ENCODE results near the gene CEP95.

The CEP95 gene

DNA sequence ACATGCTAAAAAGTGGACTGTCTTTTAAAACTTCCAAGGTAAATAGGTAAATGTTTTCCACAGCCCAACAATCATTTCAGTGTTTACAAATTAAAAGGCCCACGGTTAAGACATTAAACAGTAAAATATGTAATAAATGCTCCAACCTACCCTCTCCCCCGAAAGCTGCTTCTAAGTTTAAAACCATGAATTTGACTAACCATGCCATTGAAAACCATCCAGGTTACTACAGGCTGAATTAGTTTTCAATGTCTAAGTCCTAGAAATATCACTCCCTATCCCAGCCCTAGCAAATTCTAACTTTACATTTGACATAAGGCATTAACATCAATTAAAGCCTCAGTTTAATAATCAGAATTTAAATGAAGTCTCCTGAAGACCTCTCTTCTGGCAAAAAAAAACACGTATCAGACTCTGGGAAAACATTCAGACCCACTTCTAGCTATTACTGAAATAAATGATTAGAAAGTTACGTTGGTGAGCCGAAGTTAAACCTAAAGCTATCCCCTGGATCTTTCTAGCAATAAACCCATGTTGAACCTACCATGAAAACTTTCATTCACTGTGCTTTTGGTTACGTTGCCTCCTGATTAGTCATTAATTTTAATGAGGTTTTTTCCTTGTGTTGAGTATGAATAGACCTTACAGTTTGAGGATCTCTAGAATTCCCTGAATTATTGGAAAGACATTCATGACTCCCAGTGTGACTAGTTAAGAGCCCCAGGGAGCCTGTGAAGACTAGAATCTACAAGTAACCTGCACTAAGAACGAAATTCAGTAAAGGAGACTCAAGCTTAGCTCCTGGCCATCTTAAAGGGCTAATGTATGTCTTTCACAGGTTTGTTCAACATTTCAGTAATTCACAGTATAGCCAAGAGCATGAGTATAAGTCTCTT is 8.2 kb upstream of the CEP95 start:
- Histone ChIP-seq H4K8ac (ENCODE audit: low read depth, low read length) (no peak overlapping the region), H3K79me1 (ENCODE audit: low read length) (peaks cover 4% of the 10 kb centered on the region), H2AFZ (ENCODE audit: insufficient read depth, low read length, poor library complexity) (no peak overlapping the region), H2BK5ac (ENCODE audit: low read depth, low read length, poor library complexity) (no peak overlapping the region), H2BK120ac (ENCODE audit: insufficient read depth, low read length, poor library complexity) (no peak overlapping the region), H3K79me2 (ENCODE audit: control insufficient read depth, insufficient read depth, low read length, poor library complexity) (peaks cover 3% of the 10 kb centered on the region), H4K12ac (ENCODE audit: low read depth, low read length) (no peak overlapping the region), H4K91ac (ENCODE audit: low read depth, low read length) (no peak overlapping the region), H3K9me3 (ENCODE audit: insufficient read depth, low read depth, low read length) (no peaks in the 10 kb centered on the region), H3K18ac (ENCODE audit: low read length) (no peak overlapping the region), H3K36me3 (ENCODE audit: control insufficient read depth in 1 of 2, insufficient read depth in 2 of 2, low read length in 2 of 2) (peaks cover 7 to 32% of the 10 kb centered on the region in 2 experiments), H3K27ac (ENCODE audit: low read depth, low read length) (no peak overlapping the region), H3K27me3 (ENCODE audit: insufficient read depth, low read length) (no peaks in the 10 kb centered on the region), H2AK5ac (ENCODE audit: low read length) (no peak overlapping the region), H3K4me2 (ENCODE audit: low read length) (no peak overlapping the region), H3K23ac (ENCODE audit: low read length) (no peak overlapping the region), H3K4ac (ENCODE audit: low read depth, low read length) (no peak overlapping the region), H3K9ac (ENCODE audit: low read length) (no peak overlapping the region), H3K4me1 (ENCODE audit: control insufficient read depth in 1 of 2, insufficient read depth in 2 of 2, low read length in 2 of 2) (peaks cover 2 to 3% of the 10 kb centered on the region in 2 experiments), H3K14ac (ENCODE audit: low read length) (no peak overlapping the region), H3K4me3 (ENCODE audit: low read depth, low read length) (no peak overlapping the region), H2BK12ac (ENCODE audit: low read length) (no peak overlapping the region)
- WGBS (ENCODE audit: extremely low coverage, insufficient coverage, insufficient read length) = no CpG with 5 or more reads among the region's 7 CpGs
- peak in 1 of 2 donors; percentile 56 for DNase-seq

GRCh38 chr17:64499805-64500486 is 6.8 kb upstream of the CEP95 start:
- Histone ChIP-seq H3K9ac (ENCODE audit: low read length) (no peak overlapping the region), H3K18ac (ENCODE audit: low read length) (no peak overlapping the region), H3K79me2 (ENCODE audit: control insufficient read depth, insufficient read depth, low read length, poor library complexity) (peaks cover 6% of the 10 kb centered on the region), H3K4me2 (ENCODE audit: low read length) (no peak overlapping the region), H2BK120ac (ENCODE audit: insufficient read depth, low read length, poor library complexity) (no peak overlapping the region), H4K8ac (ENCODE audit: low read depth, low read length) (no peak overlapping the region), H3K9me3 (ENCODE audit: insufficient read depth, low read depth, low read length) (no peaks in the 10 kb centered on the region), H4K91ac (ENCODE audit: low read depth, low read length) (no peak overlapping the region), H3K27ac (ENCODE audit: low read depth, low read length) (no peak overlapping the region), H3K4me1 (ENCODE audit: control insufficient read depth in 1 of 2, insufficient read depth in 2 of 2, low read length in 2 of 2) (peaks cover 2 to 3% of the 10 kb centered on the region in 2 experiments), H3K4me3 (ENCODE audit: low read depth, low read length) (no peak overlapping the region), H3K23ac (ENCODE audit: low read length) (no peak overlapping the region), H3K27me3 (ENCODE audit: insufficient read depth, low read length) (no peaks in the 10 kb centered on the region), H2AFZ (ENCODE audit: insufficient read depth, low read length, poor library complexity) (no peak overlapping the region), H3K79me1 (ENCODE audit: low read length) (peaks cover 4% of the 10 kb centered on the region), H2AK5ac (ENCODE audit: low read length) (no peak overlapping the region), H3K14ac (ENCODE audit: low read length) (no peak overlapping the region), H3K4ac (ENCODE audit: low read depth, low read length) (no peak overlapping the region), H2BK12ac (ENCODE audit: low read length) (no peak overlapping the region), H4K12ac (ENCODE audit: low read depth, low read length) (no peak overlapping the region), H2BK5ac (ENCODE audit: low read depth, low read length, poor library complexity) (no peak overlapping the region), H3K36me3 (ENCODE audit: control insufficient read depth in 1 of 2, insufficient read depth in 2 of 2, low read length in 2 of 2) (peaks cover 7 to 38% of the 10 kb centered on the region in 2 experiments)
- DNase-seq = peak; percentile 38 to 82
- no CpG with 5 or more reads among the region's 6 CpGs for WGBS (ENCODE audit: extremely low coverage, insufficient coverage, insufficient read length)

DNA sequence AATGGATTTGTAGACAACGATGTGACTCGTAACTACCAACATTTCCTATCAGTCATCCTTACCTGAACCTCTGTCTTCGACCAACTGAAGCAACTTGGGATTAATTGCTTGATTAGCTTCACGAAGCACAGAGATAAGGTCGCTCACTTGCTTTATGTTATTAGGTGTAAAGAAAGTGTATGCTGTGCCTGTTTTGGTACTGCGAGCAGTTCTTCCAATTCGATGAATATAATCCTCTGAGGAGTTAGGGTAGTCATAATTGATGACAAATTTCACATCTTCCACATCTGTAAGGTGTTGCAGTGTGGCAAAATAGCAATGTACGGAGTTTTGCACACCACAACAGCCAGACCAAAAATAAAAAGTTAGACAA is 6.3 kb upstream of the CEP95 start:
- Histone ChIP-seq H3K4me1 (ENCODE audit: control insufficient read depth in 1 of 2, insufficient read depth in 2 of 2, low read length in 2 of 2) (peaks cover 2 to 3% of the 10 kb centered on the region in 2 experiments), H3K14ac (ENCODE audit: low read length) (no peak overlapping the region), H4K91ac (ENCODE audit: low read depth, low read length) (no peak overlapping the region), H4K12ac (ENCODE audit: low read depth, low read length) (no peak overlapping the region), H3K79me1 (ENCODE audit: low read length) (peaks cover 5% of the 10 kb centered on the region), H3K23ac (ENCODE audit: low read length) (no peak overlapping the region), H3K18ac (ENCODE audit: low read length) (no peak overlapping the region), H3K27ac (ENCODE audit: low read depth, low read length) (no peak overlapping the region), H3K27me3 (ENCODE audit: insufficient read depth, low read length) (no peaks in the 10 kb centered on the region), H2BK12ac (ENCODE audit: low read length) (no peak overlapping the region), H4K8ac (ENCODE audit: low read depth, low read length) (no peak overlapping the region), H2AK5ac (ENCODE audit: low read length) (no peak overlapping the region), H3K4me3 (ENCODE audit: low read depth, low read length) (no peak overlapping the region), H3K9me3 (ENCODE audit: insufficient read depth, low read depth, low read length) (no peaks in the 10 kb centered on the region), H3K4me2 (ENCODE audit: low read length) (no peak overlapping the region), H3K9ac (ENCODE audit: low read length) (no peak overlapping the region), H2BK120ac (ENCODE audit: insufficient read depth, low read length, poor library complexity) (no peak overlapping the region), H2BK5ac (ENCODE audit: low read depth, low read length, poor library complexity) (no peak overlapping the region), H3K79me2 (ENCODE audit: control insufficient read depth, insufficient read depth, low read length, poor library complexity) (peaks cover 10% of the 10 kb centered on the region), H3K36me3 (ENCODE audit: control insufficient read depth in 1 of 2, insufficient read depth in 2 of 2, low read length in 2 of 2) (peaks cover 7 to 39% of the 10 kb centered on the region in 2 experiments), H3K4ac (ENCODE audit: low read depth, low read length) (no peak overlapping the region), H2AFZ (ENCODE audit: insufficient read depth, low read length, poor library complexity) (no peak overlapping the region)
- DNase-seq = no peak
- no CpG with 5 or more reads among the region's 8 CpGs for WGBS (ENCODE audit: extremely low coverage, insufficient coverage, insufficient read length)

GRCh38 chr17:64500862-64501765 is 5.7 kb upstream of the CEP95 start:
- Histone ChIP-seq H3K27ac (ENCODE audit: low read depth, low read length) (no peak overlapping the region), H3K27me3 (ENCODE audit: insufficient read depth, low read length) (no peaks in the 10 kb centered on the region), H3K9ac (ENCODE audit: low read length) (peak overlapping the region; percentile 28), H4K91ac (ENCODE audit: low read depth, low read length) (no peak overlapping the region), H4K12ac (ENCODE audit: low read depth, low read length) (no peak overlapping the region), H3K9me3 (ENCODE audit: insufficient read depth, low read depth, low read length) (no peaks in the 10 kb centered on the region), H3K4me1 (ENCODE audit: control insufficient read depth in 1 of 2, insufficient read depth in 2 of 2, low read length in 2 of 2) (peaks cover 1 to 2% of the 10 kb centered on the region in 2 experiments), H3K18ac (ENCODE audit: low read length) (no peak overlapping the region), H2BK12ac (ENCODE audit: low read length) (no peak overlapping the region), H3K79me1 (ENCODE audit: low read length) (peaks cover 10% of the 10 kb centered on the region), H2AFZ (ENCODE audit: insufficient read depth, low read length, poor library complexity) (no peak overlapping the region), H2BK5ac (ENCODE audit: low read depth, low read length, poor library complexity) (no peak overlapping the region), H2AK5ac (ENCODE audit: low read length) (no peak overlapping the region), H2BK120ac (ENCODE audit: insufficient read depth, low read length, poor library complexity) (no peak overlapping the region), H3K79me2 (ENCODE audit: control insufficient read depth, insufficient read depth, low read length, poor library complexity) (peaks cover 16% of the 10 kb centered on the region), H3K4me2 (ENCODE audit: low read length) (no peak overlapping the region), H3K23ac (ENCODE audit: low read length) (no peak overlapping the region), H3K36me3 (ENCODE audit: control insufficient read depth in 1 of 2, insufficient read depth in 2 of 2, low read length in 2 of 2) (peaks cover 7 to 39% of the 10 kb centered on the region in 2 experiments), H4K8ac (ENCODE audit: low read depth, low read length) (no peak overlapping the region), H3K4ac (ENCODE audit: low read depth, low read length) (no peak overlapping the region), H3K14ac (ENCODE audit: low read length) (no peak overlapping the region), H3K4me3 (ENCODE audit: low read depth, low read length) (no peak overlapping the region)
- peak in 1 of 2 donors; percentile 42 for DNase-seq
- WGBS (ENCODE audit: extremely low coverage, insufficient coverage, insufficient read length) = no CpG with 5 or more reads among the region's 11 CpGs
